OCI-LY1 (cell line): ENCODE measurements around the gene CHST11.

Experiments
- H2AFZ ChIP-seq: fragments of 200-600 bp; sonication (generic), shearing (Covaris generic); 2 replicates; pipeline ENCODE4 v1.6.0; 2014; ENCODE audit warnings: antibody characterized with exemption, mild to moderate bottlenecking, low read length
- H3F3A ChIP-seq: fragments of 200-600 bp; sonication (generic), shearing (Covaris generic); 2 replicates; pipeline ENCODE4 v1.6.0; 2014; ENCODE audit warnings: mild to moderate bottlenecking, antibody characterized with exemption, low read length, moderate library complexity; ENCODE audit not compliant: insufficient read depth
- H3K27ac ChIP-seq: fragments of 200-600 bp; sonication (generic); 2 replicates; pipeline ENCODE4 v1.5.1; 2014; ENCODE audit warnings: low read length, mixed run types, mild to moderate bottlenecking, low read depth; ENCODE audit not compliant: poor library complexity, severe bottlenecking
- H3K27me3 ChIP-seq: fragments of 200-600 bp; sonication (generic); 2 replicates; pipeline ENCODE4 v1.6.0; 2014; ENCODE audit warnings: antibody characterized with exemption, mild to moderate bottlenecking, low read length, moderate library complexity; ENCODE audit not compliant: insufficient read depth
- H3K36me3 ChIP-seq: fragments of 200-600 bp; sonication (generic); 2 replicates; pipeline ENCODE4 v1.6.1; 2014; ENCODE audit warnings: mild to moderate bottlenecking, antibody characterized with exemption, low read length, moderate library complexity, mixed read lengths; ENCODE audit not compliant: insufficient read depth
- H3K4me1 ChIP-seq: fragments of 200-600 bp; sonication (generic); 2 replicates; pipeline ENCODE4 v1.5.1; 2014; ENCODE audit warnings: mild to moderate bottlenecking, low read length, moderate library complexity; ENCODE audit not compliant: insufficient read depth, severe bottlenecking
- H3K4me2 ChIP-seq: fragments of 200-600 bp; sonication (generic), shearing (Covaris generic); 2 replicates; pipeline ENCODE4 v1.6.1; 2014; ENCODE audit warnings: low read length
- H3K4me3 ChIP-seq: fragments of 200-600 bp; sonication (generic); 2 replicates; pipeline ENCODE4 v1.5.1; 2014; ENCODE audit warnings: low read length, low read depth, mild to moderate bottlenecking, mixed read lengths; ENCODE audit not compliant: poor library complexity, severe bottlenecking
- H3K79me2 ChIP-seq: fragments of 200-600 bp; shearing (Covaris generic); 2 replicates; pipeline ENCODE4 v1.6.1; 2016; ENCODE audit warnings: mixed run types, low read length, mixed read lengths; ENCODE audit not compliant: insufficient read depth
- H3K9ac ChIP-seq: fragments of 200-600 bp; sonication (generic), shearing (Covaris generic); 2 replicates; pipeline ENCODE4 v1.6.1; 2014; ENCODE audit warnings: mild to moderate bottlenecking, low read length, mixed read lengths
- H3K9me2 ChIP-seq: fragments of 200-600 bp; sonication (generic), shearing (Covaris generic); 2 replicates; pipeline ENCODE4 v1.6.1; 2014; ENCODE audit warnings: low read depth, mild to moderate bottlenecking, low read length, mixed read lengths
- H3K9me3 ChIP-seq: fragments of 200-600 bp; shearing (Covaris generic); 2 replicates; pipeline ENCODE4 v1.6.1; 2014; ENCODE audit warnings: low read length, mixed read lengths
- H4K20me1 ChIP-seq: fragments of 200-600 bp; sonication (generic), shearing (Covaris generic); 2 replicates; pipeline ENCODE4 v1.6.0; 2016; ENCODE audit warnings: mild to moderate bottlenecking, low read length; ENCODE audit not compliant: insufficient read depth
- EZH2 ChIP-seq: fragments of 200-600 bp; sonication (generic), shearing (Covaris generic); IDR thresholded peaks from 2 replicates; pipeline ENCODE4 v1.8.0; 2017; ENCODE audit warnings: borderline replicate concordance, mixed run types, mild to moderate bottlenecking, antibody characterized with exemption, low read length, moderate library complexity, mixed read lengths
- TF ChIP-seq, protein P1 (sequence below): fragments of 200-600 bp; sonication (generic), shearing (Covaris generic); IDR thresholded peaks from 2 replicates; pipeline ENCODE4 v1.5.1; 2017; ENCODE audit warnings: mild to moderate bottlenecking, antibody characterized with exemption, low read length, moderate library complexity, mixed read lengths

CHST11 gene

DNA sequence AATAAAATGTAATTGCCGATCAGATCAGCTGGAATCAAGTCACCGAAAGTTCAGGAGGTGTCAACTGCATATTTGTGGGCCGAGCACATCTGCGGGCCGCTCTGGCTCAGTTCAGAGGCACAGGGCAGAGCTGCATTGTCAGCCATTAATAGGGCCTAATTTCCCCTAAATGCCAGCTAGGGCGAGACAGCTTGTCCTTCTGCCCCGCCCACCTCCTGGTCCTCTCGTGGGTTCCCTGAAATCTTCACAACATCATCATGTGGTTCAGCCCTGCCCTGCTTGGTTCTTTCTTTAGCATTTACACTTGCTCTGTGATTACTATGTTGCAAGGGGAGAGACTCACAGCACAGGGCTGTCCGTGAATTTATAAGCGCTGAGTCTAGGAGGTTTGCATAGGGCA, 148.9 kb downstream of the CHST11 start:
- Histone ChIP-seq H3K4me2 (no peak overlapping the region), H3K36me3 (no peaks in the 10 kb centered on the region), H3F3A (no peaks in the 10 kb centered on the region), H3K4me3 (no peak overlapping the region), H2AFZ (no peak overlapping the region), H3K27me3 (no peaks in the 10 kb centered on the region), H3K79me2 (no peaks in the 10 kb centered on the region), H3K9ac (no peak overlapping the region), H3K9me2 (no peaks in the 10 kb centered on the region), H3K4me1 (peaks cover 21% of the 10 kb centered on the region), H3K9me3 (no peaks in the 10 kb centered on the region), H4K20me1 (no peaks in the 10 kb centered on the region), H3K27ac (no peak overlapping the region)
- TF ChIP-seq, protein P1, sequence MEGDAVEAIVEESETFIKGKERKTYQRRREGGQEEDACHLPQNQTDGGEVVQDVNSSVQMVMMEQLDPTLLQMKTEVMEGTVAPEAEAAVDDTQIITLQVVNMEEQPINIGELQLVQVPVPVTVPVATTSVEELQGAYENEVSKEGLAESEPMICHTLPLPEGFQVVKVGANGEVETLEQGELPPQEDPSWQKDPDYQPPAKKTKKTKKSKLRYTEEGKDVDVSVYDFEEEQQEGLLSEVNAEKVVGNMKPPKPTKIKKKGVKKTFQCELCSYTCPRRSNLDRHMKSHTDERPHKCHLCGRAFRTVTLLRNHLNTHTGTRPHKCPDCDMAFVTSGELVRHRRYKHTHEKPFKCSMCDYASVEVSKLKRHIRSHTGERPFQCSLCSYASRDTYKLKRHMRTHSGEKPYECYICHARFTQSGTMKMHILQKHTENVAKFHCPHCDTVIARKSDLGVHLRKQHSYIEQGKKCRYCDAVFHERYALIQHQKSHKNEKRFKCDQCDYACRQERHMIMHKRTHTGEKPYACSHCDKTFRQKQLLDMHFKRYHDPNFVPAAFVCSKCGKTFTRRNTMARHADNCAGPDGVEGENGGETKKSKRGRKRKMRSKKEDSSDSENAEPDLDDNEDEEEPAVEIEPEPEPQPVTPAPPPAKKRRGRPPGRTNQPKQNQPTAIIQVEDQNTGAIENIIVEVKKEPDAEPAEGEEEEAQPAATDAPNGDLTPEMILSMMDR = no peak
- no peak for TF ChIP-seq EZH2

DNA sequence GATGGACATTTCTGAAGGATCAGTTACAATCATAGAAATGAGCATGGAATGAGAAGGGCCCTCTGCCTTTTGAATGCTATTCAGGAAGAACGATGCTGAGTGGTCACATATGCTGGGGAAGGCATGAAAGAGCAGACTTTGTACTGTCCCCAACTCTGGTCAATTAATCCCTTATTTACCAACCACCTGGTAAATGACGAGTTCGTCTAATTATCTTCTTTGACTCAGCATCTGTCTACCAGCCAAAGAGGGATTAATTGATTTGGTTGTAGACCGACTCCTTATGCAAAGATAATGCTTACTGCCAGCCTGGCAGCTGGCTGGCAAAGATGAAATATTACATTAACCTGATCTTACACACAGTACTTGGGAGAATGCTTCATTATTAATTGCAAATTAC, 152.2 kb downstream of the CHST11 start:
- TF ChIP-seq EZH2 = no peak
- TF ChIP-seq, protein P1 = no peak
- no peaks in the 10 kb centered on the region for H3F3A ChIP-seq
- no peak overlapping the region for H3K27ac ChIP-seq
- H3K9me3 ChIP-seq = no peaks in the 10 kb centered on the region
- H3K79me2 ChIP-seq = no peaks in the 10 kb centered on the region
- no peaks in the 10 kb centered on the region for H3K27me3 ChIP-seq
- H2AFZ ChIP-seq = no peak overlapping the region
- H4K20me1 ChIP-seq = no peaks in the 10 kb centered on the region
- H3K4me1 ChIP-seq = peaks cover 17% of the 10 kb centered on the region
- H3K9ac ChIP-seq = no peak overlapping the region
- H3K36me3 ChIP-seq = no peaks in the 10 kb centered on the region
- H3K4me3 ChIP-seq = no peak overlapping the region
- H3K9me2 ChIP-seq = no peaks in the 10 kb centered on the region
- no peak overlapping the region for H3K4me2 ChIP-seq

DNA sequence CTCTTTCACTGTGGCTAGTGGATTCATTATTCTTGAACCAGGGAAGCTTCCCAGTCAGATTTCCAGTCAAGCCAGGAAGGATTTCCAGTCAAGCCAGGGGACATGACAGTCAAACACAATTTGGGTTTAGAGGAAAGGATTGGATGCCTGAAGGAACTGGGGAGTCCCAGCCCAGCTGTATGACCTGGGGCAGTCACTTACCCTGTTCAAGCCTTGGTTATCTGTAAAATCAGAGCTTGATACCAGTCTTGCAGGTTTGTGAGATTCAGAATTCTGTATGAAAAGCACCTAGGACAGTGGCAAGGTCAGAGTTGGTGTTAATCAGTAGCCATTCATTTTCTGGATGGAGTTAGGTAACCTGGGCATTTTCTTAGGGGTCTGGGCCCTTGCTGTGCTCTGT, 152.7 kb downstream of the CHST11 start:
- no peak overlapping the region for H3K27ac ChIP-seq
- H3K36me3 ChIP-seq = no peaks in the 10 kb centered on the region
- H3K4me1 ChIP-seq = peaks cover 12% of the 10 kb centered on the region
- no peaks in the 10 kb centered on the region for H3K27me3 ChIP-seq
- no peak overlapping the region for H3K9ac ChIP-seq
- no peak overlapping the region for H2AFZ ChIP-seq
- no peak overlapping the region for H3K4me2 ChIP-seq
- no peaks in the 10 kb centered on the region for H3F3A ChIP-seq
- no peaks in the 10 kb centered on the region for H3K9me3 ChIP-seq
- TF ChIP-seq, protein P1 = no peak
- TF ChIP-seq EZH2 = no peak
- no peaks in the 10 kb centered on the region for H3K9me2 ChIP-seq
- no peak overlapping the region for H3K4me3 ChIP-seq
- H4K20me1 ChIP-seq = no peaks in the 10 kb centered on the region
- no peaks in the 10 kb centered on the region for H3K79me2 ChIP-seq
